Type B pancreatic cell (in vitro differentiated cells): ENCODE data around the gene DRGX. TPM values are rescaled to one million over a fixed set of nuclear protein-coding genes. Genes with fewer than 3 reads are reported as not detected.

ENCODE experiments used
- DNase-seq: peaks from one replicate; pipeline ENCODE4 v3.0.0; 2021; ENCODE audit warnings: mixed read lengths; ENCODE audit not compliant: unreplicated experiment; ENCODE audit errors: extremely low spot score
- H3K27ac Mint-ChIP-seq: 2 replicates; pipeline ENCODE4 v1.8.0; 2021; ENCODE audit warnings: mild to moderate bottlenecking, mixed read lengths
- H3K27me3 Mint-ChIP-seq: 2 replicates; pipeline ENCODE4 v1.8.0; 2021; ENCODE audit warnings: mixed read lengths
- H3K36me3 Mint-ChIP-seq: 2 replicates; pipeline ENCODE4 v1.8.0; 2021; ENCODE audit warnings: mixed read lengths
- H3K4me1 Mint-ChIP-seq: one replicate; pipeline ENCODE4 v1.8.0; 2021; ENCODE audit warnings: mixed read lengths; ENCODE audit not compliant: unreplicated experiment
- H3K4me3 Mint-ChIP-seq: 2 replicates; pipeline ENCODE4 v1.8.0; 2021; ENCODE audit warnings: mild to moderate bottlenecking, mixed read lengths
- H3K9me3 Mint-ChIP-seq: 2 replicates; pipeline ENCODE4 v1.8.0; 2021; ENCODE audit warnings: mixed read lengths
- CTCF ChIP-seq: fragments of 200-600 bp; sonication (generic); conservative IDR thresholded peaks from 2 replicates; pipeline ENCODE4 v1.5.0; 2021; ENCODE audit warnings: antibody characterized with exemption, mild to moderate bottlenecking
- total RNA-seq: library from RNA; stranded (reverse); gene quantifications from 2 replicates; pipeline ENCODE4 v1.2.1, GENCODE V29; 2021; ENCODE audit warnings: low replicate concordance

DRGX gene
- total RNA-seq, 1 donor from 2014 or later: 0.22 TPM

GRCh38 chr10:49367600-49367999 lies 28.3 kb downstream of the DRGX start:
- Mint-ChIP-seq H3K27ac (no peak overlapping the region), H3K27me3 (peaks cover 32% of the 10 kb centered on the region), H3K4me3 (no peak overlapping the region), H3K36me3 (no peaks in the 10 kb centered on the region), H3K4me1 (no peaks in the 10 kb centered on the region), H3K9me3 (no peaks in the 10 kb centered on the region)
- TF ChIP-seq CTCF: no peak
- DNase-seq: no peak

- no peaks in the 10 kb centered on the region for H3K4me1 Mint-ChIP-seq
- no peak overlapping the region for H3K27ac Mint-ChIP-seq
- H3K36me3 Mint-ChIP-seq: no peaks in the 10 kb centered on the region
- H3K4me3 Mint-ChIP-seq: no peak overlapping the region
- H3K27me3 Mint-ChIP-seq: peaks cover 35% of the 10 kb centered on the region
- no peak for DNase-seq
- no peaks in the 10 kb centered on the region for H3K9me3 Mint-ChIP-seq
- no peak for TF ChIP-seq CTCF
Measured at GRCh38 chr10:49366460-49366859, 29.4 kb downstream of the DRGX start.

GRCh38 chr10:49365675-49366415 lies 30.0 kb downstream of the DRGX start:
- TF ChIP-seq CTCF: no peak
- peaks cover 35% of the 10 kb centered on the region for H3K27me3 Mint-ChIP-seq
- H3K4me3 Mint-ChIP-seq: no peak overlapping the region
- DNase-seq: no peak
- no peaks in the 10 kb centered on the region for H3K36me3 Mint-ChIP-seq
- H3K27ac Mint-ChIP-seq: no peak overlapping the region
- H3K9me3 Mint-ChIP-seq: no peaks in the 10 kb centered on the region
- H3K4me1 Mint-ChIP-seq: no peaks in the 10 kb centered on the region

GRCh38 chr10:49365275-49365674 lies 30.6 kb downstream of the DRGX start:
- Mint-ChIP-seq H3K9me3 (no peaks in the 10 kb centered on the region), H3K4me1 (no peaks in the 10 kb centered on the region), H3K36me3 (no peaks in the 10 kb centered on the region), H3K27ac (no peak overlapping the region), H3K27me3 (peaks cover 29% of the 10 kb centered on the region), H3K4me3 (no peak overlapping the region)
- peak; percentile 45 for DNase-seq
- no peak for TF ChIP-seq CTCF

- Mint-ChIP-seq H3K36me3 (no peaks in the 10 kb centered on the region), H3K9me3 (no peaks in the 10 kb centered on the region), H3K4me3 (no peak overlapping the region), H3K27ac (no peak overlapping the region), H3K4me1 (no peaks in the 10 kb centered on the region), H3K27me3 (peaks cover 29% of the 10 kb centered on the region)
- DNase-seq: peak; percentile 49
- no peak for TF ChIP-seq CTCF
Measured at GRCh38 chr10:49364747-49365146, 31.1 kb downstream of the DRGX start.
